Nephron progenitor cell (in vitro differentiated cells): ENCODE measurements around the gene PLCG2.

Experiments
- DNase-seq: peaks from one replicate; pipeline ENCODE4 v3.0.0; 2021
- H3K27ac Mint-ChIP-seq: 2 replicates; pipeline ENCODE4 v1.8.0; 2021; ENCODE audit warnings: mild to moderate bottlenecking, moderate library complexity, mixed read lengths
- H3K27me3 Mint-ChIP-seq: 2 replicates; pipeline ENCODE4 v1.8.0; 2021; ENCODE audit warnings: mild to moderate bottlenecking, low read depth, mixed read lengths; ENCODE audit not compliant: poor library complexity
- H3K36me3 Mint-ChIP-seq: 2 replicates; pipeline ENCODE4 v1.8.0; 2021; ENCODE audit warnings: low read depth, mixed read lengths
- H3K4me1 Mint-ChIP-seq: 2 replicates; pipeline ENCODE4 v1.8.0; 2021; ENCODE audit warnings: mixed read lengths
- H3K4me3 Mint-ChIP-seq: 2 replicates; pipeline ENCODE4 v1.8.0; 2021; ENCODE audit warnings: mild to moderate bottlenecking, moderate library complexity, mixed read lengths
- H3K9me3 Mint-ChIP-seq: 2 replicates; pipeline ENCODE4 v1.8.0; 2021; ENCODE audit warnings: mild to moderate bottlenecking, moderate library complexity, mixed read lengths
- CTCF ChIP-seq: fragments of 200-600 bp; sonication (generic); IDR thresholded peaks from 2 replicates; pipeline ENCODE4 v1.5.0; 2021; ENCODE audit warnings: antibody characterized with exemption

PLCG2 gene

GRCh38 chr16:81917375-81917774, 138.3 kb downstream of the PLCG2 start:
- no peak for TF ChIP-seq CTCF
- Mint-ChIP-seq H3K27ac (no peak overlapping the region), H3K36me3 (peaks cover 14% of the 10 kb centered on the region), H3K9me3 (peaks cover 27% of the 10 kb centered on the region), H3K4me1 (no peaks in the 10 kb centered on the region), H3K27me3 (peaks cover 15% of the 10 kb centered on the region), H3K4me3 (no peak overlapping the region)
- no peak for DNase-seq

- TF ChIP-seq CTCF = no peak
- DNase-seq = no peak
- no peak overlapping the region for H3K27ac Mint-ChIP-seq
- no peak overlapping the region for H3K4me3 Mint-ChIP-seq
- H3K27me3 Mint-ChIP-seq = peaks cover 12% of the 10 kb centered on the region
- H3K4me1 Mint-ChIP-seq = peaks cover 8% of the 10 kb centered on the region
- peaks cover 27% of the 10 kb centered on the region for H3K9me3 Mint-ChIP-seq
- H3K36me3 Mint-ChIP-seq = peaks cover 14% of the 10 kb centered on the region
Observed at GRCh38 chr16:81918927-81919326, 139.8 kb downstream of the PLCG2 start.

GRCh38 chr16:81920498-81920897, 141.4 kb downstream of the PLCG2 start:
- no peak overlapping the region for H3K27ac Mint-ChIP-seq

GRCh38 chr16:81921085-81921814, 142.2 kb downstream of the PLCG2 start:
- Mint-ChIP-seq H3K9me3 (peaks cover 27% of the 10 kb centered on the region), H3K4me3 (no peak overlapping the region), H3K4me1 (peaks cover 8% of the 10 kb centered on the region), H3K36me3 (peaks cover 14% of the 10 kb centered on the region), H3K27me3 (peaks cover 15% of the 10 kb centered on the region), H3K27ac (no peak overlapping the region)
- TF ChIP-seq CTCF = no peak
- DNase-seq = no peak

More at GRCh38 chr16:81920498-81920897, 141.4 kb downstream of the PLCG2 start:
- H3K27me3 Mint-ChIP-seq = peaks cover 14% of the 10 kb centered on the region
- TF ChIP-seq CTCF = no peak
- no peak for DNase-seq
- no peak overlapping the region for H3K4me3 Mint-ChIP-seq
- peaks cover 8% of the 10 kb centered on the region for H3K4me1 Mint-ChIP-seq
- H3K36me3 Mint-ChIP-seq = peaks cover 14% of the 10 kb centered on the region
- peaks cover 27% of the 10 kb centered on the region for H3K9me3 Mint-ChIP-seq

DNA sequence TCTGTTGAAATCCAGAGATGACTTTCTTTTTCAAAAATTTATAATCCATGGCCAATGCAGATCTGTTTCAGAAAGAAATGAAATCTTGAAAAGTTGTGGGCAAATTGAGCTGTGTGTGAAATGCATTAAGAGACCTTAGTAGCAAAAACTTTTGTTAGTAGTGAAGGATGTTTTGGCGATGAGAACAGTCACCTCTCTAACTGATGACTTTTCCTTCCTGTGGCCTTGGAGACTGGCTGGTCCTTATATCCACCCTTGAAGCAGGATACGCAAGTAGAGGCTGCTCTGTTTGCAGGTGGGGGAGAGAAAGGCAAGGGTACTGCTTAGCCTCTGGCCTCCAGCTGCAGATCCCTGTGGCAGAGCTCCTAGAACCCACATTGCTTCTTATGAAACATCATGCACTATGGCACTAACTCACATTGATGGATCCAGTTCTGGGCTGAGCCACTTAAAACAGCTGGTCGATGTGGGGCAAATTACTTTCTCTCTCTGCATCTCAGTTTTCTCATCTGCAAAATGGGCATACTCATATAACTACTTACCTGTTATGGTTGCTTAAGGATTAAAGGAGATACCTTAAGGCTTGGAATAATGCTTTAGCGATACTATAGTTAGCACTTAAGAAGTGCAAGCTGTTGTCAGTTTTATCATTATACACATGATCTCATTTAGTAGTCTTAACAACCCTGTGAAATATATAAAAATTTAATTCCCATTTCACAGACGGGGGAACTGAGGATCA, 142.9 kb downstream of the PLCG2 start:
- no peak for DNase-seq

More for the DNA sequence above, 142.9 kb downstream of the PLCG2 start:
- H3K4me3 Mint-ChIP-seq = no peak overlapping the region
- H3K9me3 Mint-ChIP-seq = peaks cover 27% of the 10 kb centered on the region
- H3K27me3 Mint-ChIP-seq = peaks cover 10% of the 10 kb centered on the region
- H3K4me1 Mint-ChIP-seq = peaks cover 8% of the 10 kb centered on the region
- H3K27ac Mint-ChIP-seq = no peak overlapping the region
- TF ChIP-seq CTCF = no peak
- peaks cover 14% of the 10 kb centered on the region for H3K36me3 Mint-ChIP-seq
